ENCODE results near the gene CCDC86. TPM values are rescaled to one million over a fixed set of nuclear protein-coding genes. Genes with fewer than 3 reads are reported as not detected.
A peak's percentile ranks its signal among the peaks of the same experiment; 100 is the strongest.

CCDC86 gene
- total RNA-seq, 1 donor from 2014 or later, result 40.4 TPM

GRCh38 chr11:60852117-60852981, 10.4 kb downstream of the CCDC86 start:
- no peak for DNase-seq (ENCODE audit: low spot score)

GRCh38 chr11:60852982-60853950, 11.4 kb downstream of the CCDC86 start:
- DNase-seq (ENCODE audit: low spot score), result no peak

- DNase-seq (ENCODE audit: low spot score), result no peak
Observed at GRCh38 chr11:60854140-60854846, 12.4 kb downstream of the CCDC86 start.

- DNase-seq (ENCODE audit: low spot score), result no peak
Observed at GRCh38 chr11:60854847-60855725, 13.2 kb downstream of the CCDC86 start.

GRCh38 chr11:60855726-60856633, 14.1 kb downstream of the CCDC86 start, which contains the start of gene PTGDR2:
Gene PTGDR2, minus strand, starts transcription at chr11:60855950. Its CDS starts 2,228 bp downstream, at chr11:60853722.
- no peak for DNase-seq (ENCODE audit: low spot score)

- DNase-seq (ENCODE audit: low spot score), result no peak
Observed at GRCh38 chr11:60857378-60858232, 15.7 kb downstream of the CCDC86 start.

- DNase-seq (ENCODE audit: low spot score), result no peak
Observed at GRCh38 chr11:60858236-60858635, 16.3 kb downstream of the CCDC86 start.

GRCh38 chr11:60858731-60859464, 17.0 kb downstream of the CCDC86 start:
- no peak for DNase-seq (ENCODE audit: low spot score)

- DNase-seq (ENCODE audit: low spot score), result peak; percentile 77
Observed at GRCh38 chr11:60859616-60860250, 17.8 kb downstream of the CCDC86 start.

- peak; percentile 37 for DNase-seq (ENCODE audit: low spot score)
Observed at GRCh38 chr11:60860943-60861342, 19.0 kb downstream of the CCDC86 start.

GRCh38 chr11:60862171-60862570, 20.3 kb downstream of the CCDC86 start:
- no peak for DNase-seq (ENCODE audit: low spot score)

- peak; percentile 33 for DNase-seq (ENCODE audit: low spot score)
Observed at GRCh38 chr11:60863550-60864521, 21.9 kb downstream of the CCDC86 start.

GRCh38 chr11:60864856-60865513, 23.1 kb downstream of the CCDC86 start:
- peak; percentile 33 for DNase-seq (ENCODE audit: low spot score)

- DNase-seq (ENCODE audit: low spot score), result peak; percentile 71
Observed at GRCh38 chr11:60866911-60867870, 25.3 kb downstream of the CCDC86 start, which contains the start of gene ZP1. Gene ZP1, plus strand, starts transcription at chr11:60867542. Its CDS starts 20 bp downstream, at chr11:60867562.

Data from mesenteric fat pad (tissue), 1 donor.